ENCODE measurements around the gene GRM7.

Gene GRM7

GRCh38 chr3:7669641-7670040 is 808.7 kb downstream of the GRM7 start:
- CTCF ChIA-PET, result interaction anchor here (1.2 to 1.6 kb wide), 2 partner anchors 12 to 15 kb away, joined by 3 to 5 read pairs; no protein-coding TSS in a partner anchor
- POLR2A ChIA-PET, result no interaction called here
- DNase-seq (ENCODE audit: extremely low spot score), result no peak
- TF ChIP-seq, protein P1, sequence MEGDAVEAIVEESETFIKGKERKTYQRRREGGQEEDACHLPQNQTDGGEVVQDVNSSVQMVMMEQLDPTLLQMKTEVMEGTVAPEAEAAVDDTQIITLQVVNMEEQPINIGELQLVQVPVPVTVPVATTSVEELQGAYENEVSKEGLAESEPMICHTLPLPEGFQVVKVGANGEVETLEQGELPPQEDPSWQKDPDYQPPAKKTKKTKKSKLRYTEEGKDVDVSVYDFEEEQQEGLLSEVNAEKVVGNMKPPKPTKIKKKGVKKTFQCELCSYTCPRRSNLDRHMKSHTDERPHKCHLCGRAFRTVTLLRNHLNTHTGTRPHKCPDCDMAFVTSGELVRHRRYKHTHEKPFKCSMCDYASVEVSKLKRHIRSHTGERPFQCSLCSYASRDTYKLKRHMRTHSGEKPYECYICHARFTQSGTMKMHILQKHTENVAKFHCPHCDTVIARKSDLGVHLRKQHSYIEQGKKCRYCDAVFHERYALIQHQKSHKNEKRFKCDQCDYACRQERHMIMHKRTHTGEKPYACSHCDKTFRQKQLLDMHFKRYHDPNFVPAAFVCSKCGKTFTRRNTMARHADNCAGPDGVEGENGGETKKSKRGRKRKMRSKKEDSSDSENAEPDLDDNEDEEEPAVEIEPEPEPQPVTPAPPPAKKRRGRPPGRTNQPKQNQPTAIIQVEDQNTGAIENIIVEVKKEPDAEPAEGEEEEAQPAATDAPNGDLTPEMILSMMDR (IDR thresholded peaks at IDR 0.05; ENCODE audit: control extremely low read depth, extremely low read depth, low read depth, missing control alignments), result no peak

DNA sequence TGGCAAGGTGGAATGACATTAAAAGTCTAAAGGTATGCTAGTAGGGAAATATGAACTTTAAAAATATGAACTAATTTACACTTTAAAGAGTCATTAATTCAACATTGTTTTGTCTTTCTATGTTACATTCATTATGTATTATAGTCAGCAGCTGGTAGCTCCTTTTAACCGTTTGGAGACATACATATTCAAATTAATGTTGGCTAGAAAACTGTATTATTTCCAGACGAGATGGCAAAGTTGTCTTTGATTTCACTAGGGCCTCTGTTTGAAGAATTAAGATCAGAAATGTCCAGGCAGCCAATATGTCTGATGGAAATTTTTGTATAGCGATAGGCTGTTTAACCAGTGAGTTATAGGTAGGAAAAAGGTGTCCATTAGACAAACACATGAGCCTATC is 817.6 kb downstream of the GRM7 start:
- DNase-seq (ENCODE audit: extremely low spot score), result no peak
- TF ChIP-seq, protein P1 (IDR thresholded peaks at IDR 0.05; ENCODE audit: control extremely low read depth, extremely low read depth, low read depth, missing control alignments), result no peak
- ChIA-PET POLR2A (no interaction called here), CTCF (no interaction called here)

DNA sequence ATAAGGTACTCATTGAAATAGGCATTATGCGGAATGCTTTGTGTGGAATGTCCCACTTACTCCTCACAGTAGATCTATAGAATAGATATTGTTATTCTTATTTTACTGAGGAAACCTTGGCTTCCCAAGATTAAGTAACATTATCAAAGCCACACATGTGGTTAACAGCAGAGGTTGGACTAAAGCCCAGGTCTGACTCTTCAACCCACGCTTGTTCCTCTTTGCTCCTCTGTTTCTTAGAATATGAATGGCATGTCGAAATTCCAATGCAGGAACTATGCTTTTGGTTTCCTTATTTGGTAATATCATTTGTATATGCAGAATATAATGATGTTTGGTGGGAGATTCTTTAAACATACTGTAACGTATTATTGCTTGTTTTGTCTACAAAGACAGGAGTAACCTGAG is 821.9 kb downstream of the GRM7 start:
- ChIA-PET CTCF (interaction anchor here (2.0 kb wide), 1 partner anchor 14 kb away, joined by 7 read pairs; no protein-coding TSS in a partner anchor), POLR2A (no interaction called here)
- no peak for DNase-seq (ENCODE audit: extremely low spot score)
- TF ChIP-seq, protein P1 (IDR thresholded peaks at IDR 0.05; ENCODE audit: control extremely low read depth, extremely low read depth, low read depth, missing control alignments), result no peak

DNA sequence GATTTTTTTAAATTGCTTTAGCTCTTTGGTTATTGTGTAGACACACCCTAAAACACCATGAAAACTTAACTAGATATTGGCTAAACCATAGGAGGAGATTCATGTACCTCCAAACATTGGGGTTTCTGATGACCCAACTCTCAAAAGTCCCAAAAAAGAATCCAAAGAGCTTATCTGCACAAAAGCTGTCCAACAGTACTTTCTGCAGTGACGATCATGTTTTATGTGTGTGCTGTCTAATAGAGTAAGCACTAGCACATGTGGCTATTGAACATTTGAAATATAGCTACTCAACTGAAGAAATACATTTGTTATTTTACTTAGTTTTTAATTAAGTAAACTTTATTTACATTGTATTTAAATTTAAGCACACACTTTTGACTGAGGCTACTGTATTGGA is 822.5 kb downstream of the GRM7 start:
- POLR2A ChIA-PET, result no interaction called here
- TF ChIP-seq, protein P1 (IDR thresholded peaks at IDR 0.05; ENCODE audit: control extremely low read depth, extremely low read depth, low read depth, missing control alignments), result no peak
- CTCF ChIA-PET, result interaction anchor here (1.0 to 2.0 kb wide), 4 partner anchors 14 to 40 kb away, joined by 3 to 7 read pairs (median 3); no protein-coding TSS in a partner anchor
- no peak for DNase-seq (ENCODE audit: extremely low spot score)

GRCh38 chr3:7684182-7684715 is 823.3 kb downstream of the GRM7 start:
- TF ChIP-seq, protein P1 (IDR thresholded peaks at IDR 0.05; ENCODE audit: control extremely low read depth, extremely low read depth, low read depth, missing control alignments), result no peak
- CTCF ChIA-PET, result interaction anchor here (1.0 to 2.0 kb wide), 6 partner anchors 10 to 40 kb away, joined by 3 to 7 read pairs (median 4); no protein-coding TSS in a partner anchor
- POLR2A ChIA-PET, result no interaction called here
- DNase-seq (ENCODE audit: extremely low spot score), result no peak

DNA sequence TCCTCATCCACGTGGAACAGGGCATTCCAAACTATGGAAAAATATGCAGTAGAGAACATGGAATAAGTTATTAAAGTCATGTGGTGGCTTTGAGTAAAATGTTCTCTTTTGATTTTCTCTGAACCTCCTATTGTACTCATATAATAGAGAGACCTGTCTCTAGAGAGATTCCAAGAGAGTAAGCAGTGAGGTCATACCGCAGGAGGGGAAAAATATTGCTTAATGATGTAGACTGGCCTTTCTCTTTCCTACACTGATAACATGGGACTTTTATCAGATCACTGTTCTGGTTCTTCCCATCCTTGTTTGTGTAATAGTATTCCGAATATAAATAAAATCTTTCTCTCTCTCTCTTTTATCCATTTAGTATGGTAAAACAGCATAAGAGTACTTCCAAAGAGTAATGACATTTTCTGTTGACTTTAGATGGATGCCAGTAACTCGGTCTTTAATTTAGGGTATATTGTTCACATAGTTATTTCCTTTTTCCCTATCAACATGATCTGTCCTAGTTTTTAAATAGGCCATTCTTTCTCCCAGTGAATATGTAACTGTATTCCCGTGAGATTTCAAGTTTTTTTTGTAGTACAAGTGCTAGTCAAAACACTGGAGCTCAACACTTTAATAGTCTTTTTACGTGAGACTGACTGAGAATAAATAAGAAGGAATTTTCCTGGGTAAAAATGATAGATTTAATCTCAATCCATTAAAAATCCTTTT is 826.7 kb downstream of the GRM7 start:
- TF ChIP-seq, protein P1 (IDR thresholded peaks at IDR 0.05; ENCODE audit: control extremely low read depth, extremely low read depth, low read depth, missing control alignments), result no peak
- no peak for DNase-seq (ENCODE audit: extremely low spot score)
- POLR2A ChIA-PET, result no interaction called here
- CTCF ChIA-PET, result no interaction called here
